Activated naive CD4-positive, alpha-beta T cell treated with anti-CD3 and anti-CD28 coated beads, Interleukin-2, amount 50 U/mL, for 24 hours (primary cell): Measurements from ENCODE around the gene EML6.

Source experiments
- H3K27ac Mint-ChIP-seq: one replicate; pipeline ENCODE4 v1.8.0; 2021; ENCODE audit warnings: mild to moderate bottlenecking, mixed read lengths
- H3K27me3 Mint-ChIP-seq: one replicate; pipeline ENCODE4 v1.8.0; 2021; ENCODE audit warnings: mixed read lengths
- H3K36me3 Mint-ChIP-seq: one replicate; pipeline ENCODE4 v1.8.0; 2021; ENCODE audit warnings: mixed read lengths
- H3K4me1 Mint-ChIP-seq: one replicate; pipeline ENCODE4 v1.8.0; 2021; ENCODE audit warnings: mixed read lengths
- H3K4me3 Mint-ChIP-seq: one replicate; pipeline ENCODE4 v1.8.0; 2021; ENCODE audit warnings: mild to moderate bottlenecking, mixed read lengths
- H3K9me3 Mint-ChIP-seq: one replicate; pipeline ENCODE4 v1.8.0; 2021; ENCODE audit warnings: mixed read lengths

EML6 gene

GRCh38 chr2:55012672-55013484 lies 289.4 kb downstream of the EML6 start:
- peak overlapping the region; percentile 1 for H3K27ac Mint-ChIP-seq
- H3K4me1 Mint-ChIP-seq = peaks cover 68% of the 10 kb centered on the region
- H3K4me3 Mint-ChIP-seq = no peak overlapping the region

DNA sequence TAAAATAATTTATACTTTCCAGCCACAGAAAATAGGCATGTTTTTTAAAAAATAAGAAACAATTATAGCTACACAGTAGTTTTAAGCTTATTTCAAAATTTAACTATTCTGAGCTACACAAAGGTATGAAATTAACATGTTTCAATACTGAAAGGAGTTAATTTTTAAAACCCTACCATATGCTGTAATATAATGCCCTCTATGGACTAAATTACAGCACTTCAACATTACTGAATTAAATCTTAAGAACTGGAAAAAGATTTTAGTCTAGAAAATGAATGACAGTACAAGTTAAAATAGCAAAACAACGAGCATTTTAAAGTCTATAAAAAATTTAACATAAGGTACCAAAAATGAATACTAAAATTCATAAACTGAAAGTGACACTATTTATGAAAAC lies 290.5 kb downstream of the EML6 start:
- no peak overlapping the region for H3K27ac Mint-ChIP-seq
- H3K9me3 Mint-ChIP-seq = no peaks in the 10 kb centered on the region
- no peaks in the 10 kb centered on the region for H3K27me3 Mint-ChIP-seq
- H3K4me3 Mint-ChIP-seq = no peak overlapping the region
- H3K4me1 Mint-ChIP-seq = peaks cover 65% of the 10 kb centered on the region
- peaks cover 2% of the 10 kb centered on the region for H3K36me3 Mint-ChIP-seq

More at GRCh38 chr2:55012672-55013484, 289.4 kb downstream of the EML6 start:
- no peaks in the 10 kb centered on the region for H3K9me3 Mint-ChIP-seq
- no peaks in the 10 kb centered on the region for H3K27me3 Mint-ChIP-seq
- peaks cover 2% of the 10 kb centered on the region for H3K36me3 Mint-ChIP-seq

GRCh38 chr2:55014962-55015939 lies 291.8 kb downstream of the EML6 start:
- H3K27me3 Mint-ChIP-seq = no peaks in the 10 kb centered on the region
- H3K36me3 Mint-ChIP-seq = peaks cover 10% of the 10 kb centered on the region
- H3K27ac Mint-ChIP-seq = no peak overlapping the region
- peaks cover 64% of the 10 kb centered on the region for H3K4me1 Mint-ChIP-seq
- no peaks in the 10 kb centered on the region for H3K9me3 Mint-ChIP-seq
- no peak overlapping the region for H3K4me3 Mint-ChIP-seq

GRCh38 chr2:55017428-55017827 lies 294.0 kb downstream of the EML6 start:
- H3K9me3 Mint-ChIP-seq = no peaks in the 10 kb centered on the region
- H3K27ac Mint-ChIP-seq = no peak overlapping the region
- H3K36me3 Mint-ChIP-seq = peaks cover 12% of the 10 kb centered on the region
- H3K27me3 Mint-ChIP-seq = no peaks in the 10 kb centered on the region
- H3K4me3 Mint-ChIP-seq = no peak overlapping the region
- H3K4me1 Mint-ChIP-seq = peaks cover 44% of the 10 kb centered on the region

- Mint-ChIP-seq H3K4me1 (peaks cover 39% of the 10 kb centered on the region), H3K9me3 (no peaks in the 10 kb centered on the region), H3K36me3 (peaks cover 12% of the 10 kb centered on the region), H3K4me3 (no peak overlapping the region), H3K27ac (no peak overlapping the region), H3K27me3 (no peaks in the 10 kb centered on the region)
Measured at GRCh38 chr2:55017880-55018279, 294.4 kb downstream of the EML6 start.

DNA sequence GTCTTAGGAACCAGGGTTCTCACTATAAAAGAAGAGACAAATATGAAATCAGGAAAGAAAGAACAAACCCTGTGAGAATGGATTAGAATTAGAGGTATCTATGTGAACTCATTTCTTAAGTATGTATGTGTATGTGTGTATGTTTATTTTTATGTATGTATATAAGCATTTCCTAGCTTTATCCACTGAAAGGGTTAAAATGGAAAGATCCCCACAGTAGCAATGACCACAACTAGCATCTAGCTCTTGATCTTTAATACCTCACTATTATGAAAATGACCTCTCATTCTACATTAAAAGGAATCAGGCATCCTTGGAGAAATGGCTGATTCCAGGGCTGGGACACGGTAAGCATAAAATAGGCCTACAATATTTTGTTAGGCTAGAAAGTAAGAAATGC lies 295.2 kb downstream of the EML6 start:
- Mint-ChIP-seq H3K27me3 (no peaks in the 10 kb centered on the region), H3K9me3 (no peaks in the 10 kb centered on the region), H3K27ac (no peak overlapping the region), H3K36me3 (peaks cover 12% of the 10 kb centered on the region), H3K4me3 (no peak overlapping the region), H3K4me1 (peaks cover 32% of the 10 kb centered on the region)

- Mint-ChIP-seq H3K27me3 (no peaks in the 10 kb centered on the region), H3K36me3 (peaks cover 12% of the 10 kb centered on the region), H3K27ac (no peak overlapping the region), H3K9me3 (no peaks in the 10 kb centered on the region), H3K4me3 (no peak overlapping the region), H3K4me1 (peaks cover 29% of the 10 kb centered on the region)
Measured at GRCh38 chr2:55019526-55020258, 296.2 kb downstream of the EML6 start.
